ENCODE data around the gene FADS3. TPM values are rescaled to one million over a fixed set of nuclear protein-coding genes. Genes with fewer than 3 reads are reported as not detected.
"Not testable (repeated sequence)": the region's sequence is repeated elsewhere in the genome, so short reads cannot be mapped to it uniquely, and the experiment has no call there.

FADS3 gene
- total and polyA plus RNA-seq, 2 donors (not counting 1 experiment from before 2014, with no cell fraction given): 79.9 to 224 TPM

DNA sequence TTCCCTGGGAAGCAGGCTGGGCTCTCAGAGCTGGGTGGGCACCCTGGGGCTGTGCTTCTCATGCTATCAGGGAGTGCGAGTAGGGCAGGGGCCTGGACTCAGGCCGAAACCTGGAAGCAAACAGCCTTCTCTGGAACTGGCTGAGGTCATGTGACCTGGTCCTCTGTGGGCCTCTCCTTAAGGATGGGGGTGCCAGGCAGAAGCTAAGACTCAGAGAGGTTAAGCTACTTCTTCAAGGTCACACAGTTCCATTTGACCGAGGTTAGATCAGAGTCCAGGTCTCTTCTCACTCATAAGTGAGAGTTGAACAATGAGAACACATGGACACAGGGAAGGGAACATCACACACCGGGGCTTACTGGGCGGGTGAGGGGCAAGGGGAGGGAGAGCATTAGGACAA lies 7.4 kb downstream of the FADS3 start:
- no peak overlapping the region for H3K27ac ChIP-seq (ENCODE audit: insufficient read depth, low read length)
- no peak for TF ChIP-seq EZH2 (IDR thresholded peaks at IDR 0.05; ENCODE audit: low read length, missing control alignments)
- TF ChIP-seq, protein P1, sequence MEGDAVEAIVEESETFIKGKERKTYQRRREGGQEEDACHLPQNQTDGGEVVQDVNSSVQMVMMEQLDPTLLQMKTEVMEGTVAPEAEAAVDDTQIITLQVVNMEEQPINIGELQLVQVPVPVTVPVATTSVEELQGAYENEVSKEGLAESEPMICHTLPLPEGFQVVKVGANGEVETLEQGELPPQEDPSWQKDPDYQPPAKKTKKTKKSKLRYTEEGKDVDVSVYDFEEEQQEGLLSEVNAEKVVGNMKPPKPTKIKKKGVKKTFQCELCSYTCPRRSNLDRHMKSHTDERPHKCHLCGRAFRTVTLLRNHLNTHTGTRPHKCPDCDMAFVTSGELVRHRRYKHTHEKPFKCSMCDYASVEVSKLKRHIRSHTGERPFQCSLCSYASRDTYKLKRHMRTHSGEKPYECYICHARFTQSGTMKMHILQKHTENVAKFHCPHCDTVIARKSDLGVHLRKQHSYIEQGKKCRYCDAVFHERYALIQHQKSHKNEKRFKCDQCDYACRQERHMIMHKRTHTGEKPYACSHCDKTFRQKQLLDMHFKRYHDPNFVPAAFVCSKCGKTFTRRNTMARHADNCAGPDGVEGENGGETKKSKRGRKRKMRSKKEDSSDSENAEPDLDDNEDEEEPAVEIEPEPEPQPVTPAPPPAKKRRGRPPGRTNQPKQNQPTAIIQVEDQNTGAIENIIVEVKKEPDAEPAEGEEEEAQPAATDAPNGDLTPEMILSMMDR (conservative IDR thresholded peaks at IDR 0.05 in 1 of 2, IDR thresholded peaks at IDR 0.05 in 1 of 2; ENCODE audit: low read depth in 1 of 2, low read length in 2 of 2): no peak

DNA sequence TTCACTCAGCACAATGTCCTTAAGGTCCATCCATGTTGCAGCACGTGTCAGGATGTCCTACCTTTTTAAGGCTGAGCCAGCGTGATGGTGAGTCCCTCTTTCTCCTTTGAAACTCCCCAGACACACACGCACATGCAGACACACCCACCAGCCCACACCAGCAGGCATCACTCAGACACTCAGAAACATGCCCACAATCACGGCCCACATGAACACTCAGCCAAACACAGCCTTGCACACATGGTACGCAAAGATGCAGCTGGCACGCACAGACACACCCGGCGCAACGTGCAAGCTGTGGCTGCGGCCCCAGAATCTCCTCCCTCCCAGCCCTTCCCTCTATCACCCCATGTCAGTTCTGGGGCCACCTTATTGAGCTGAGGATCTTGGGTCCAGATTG lies 8.0 kb downstream of the FADS3 start:
- H3K79me2 ChIP-seq (ENCODE audit: control insufficient read depth, insufficient read depth, low read length): peaks cover 27% of the 10 kb centered on the region

More for the DNA sequence above, 7.4 kb downstream of the FADS3 start:
- peaks cover 3% of the 10 kb centered on the region for H3K4me1 ChIP-seq (ENCODE audit: control insufficient read depth, extremely low read depth, insufficient read depth, low read length)
- H4K20me1 ChIP-seq (ENCODE audit: control insufficient read depth, extremely low read depth, insufficient read depth, low read length): no peaks in the 10 kb centered on the region
- peaks cover 30% of the 10 kb centered on the region for H3K79me2 ChIP-seq (ENCODE audit: control insufficient read depth, insufficient read depth, low read length)
- no peak overlapping the region for H3K4me2 ChIP-seq (ENCODE audit: extremely low read depth, insufficient read depth, low read length)
- H2AFZ ChIP-seq (ENCODE audit: low read length): no peak overlapping the region
- H3K9me3 ChIP-seq (ENCODE audit: control insufficient read depth, insufficient read depth, low read depth, low read length): no peaks in the 10 kb centered on the region
- H3K9ac ChIP-seq (ENCODE audit: insufficient read depth, low read length): no peak overlapping the region
- H3K27me3 ChIP-seq (ENCODE audit: control insufficient read depth, insufficient read depth, low read length): no peaks in the 10 kb centered on the region
- H3K4me3 ChIP-seq (replicated peaks in 1 of 4; ENCODE audit: control extremely low read depth in 1 of 4, insufficient read depth in 1 of 4, low read depth in 3 of 4, low read length in 4 of 4): no peak overlapping the region
- peaks cover 3% of the 10 kb centered on the region for H3K36me3 ChIP-seq (ENCODE audit: control insufficient read depth, insufficient read depth, low read length)
- no peak for DNase-seq (ENCODE audit: low read depth in 2 of 2)

DNA sequence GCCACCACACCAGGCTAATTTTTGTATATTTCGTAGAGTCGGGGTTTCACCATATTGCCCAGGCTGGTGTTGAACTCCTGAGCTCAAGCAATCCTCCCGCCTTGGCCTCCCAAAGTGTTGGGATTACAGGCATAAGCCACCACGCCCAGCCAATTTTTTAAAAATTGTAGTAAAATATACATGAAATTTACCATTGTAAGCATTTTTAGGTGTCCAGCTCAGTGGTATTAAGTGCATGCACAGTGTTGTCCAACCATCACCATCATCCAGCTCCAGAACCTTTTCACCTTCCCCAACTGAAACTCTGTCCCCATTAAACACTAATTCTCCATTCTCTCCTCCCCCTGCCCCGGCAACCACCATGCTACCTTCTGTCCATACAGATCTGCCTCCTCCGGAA lies 8.5 kb downstream of the FADS3 start:
- TF ChIP-seq, protein P1 (conservative IDR thresholded peaks at IDR 0.05 in 1 of 2, IDR thresholded peaks at IDR 0.05 in 1 of 2; ENCODE audit: low read depth in 1 of 2, low read length in 2 of 2): no peak
- no peak for TF ChIP-seq EZH2 (IDR thresholded peaks at IDR 0.05; ENCODE audit: low read length, missing control alignments)
- DNase-seq (ENCODE audit: low read depth in 2 of 2): no peak
- Histone ChIP-seq H3K9ac (ENCODE audit: insufficient read depth, low read length) (no peak overlapping the region), H3K9me3 (ENCODE audit: control insufficient read depth, insufficient read depth, low read depth, low read length) (no peaks in the 10 kb centered on the region), H3K4me3 (replicated peaks in 1 of 4; ENCODE audit: control extremely low read depth in 1 of 4, insufficient read depth in 1 of 4, low read depth in 3 of 4, low read length in 4 of 4) (no peak overlapping the region), H3K4me2 (ENCODE audit: extremely low read depth, insufficient read depth, low read length) (no peak overlapping the region), H3K36me3 (ENCODE audit: control insufficient read depth, insufficient read depth, low read length) (peaks cover 5% of the 10 kb centered on the region), H2AFZ (ENCODE audit: low read length) (no peak overlapping the region), H4K20me1 (ENCODE audit: control insufficient read depth, extremely low read depth, insufficient read depth, low read length) (no peaks in the 10 kb centered on the region), H3K27me3 (ENCODE audit: control insufficient read depth, insufficient read depth, low read length) (no peaks in the 10 kb centered on the region), H3K27ac (ENCODE audit: insufficient read depth, low read length) (no peak overlapping the region), H3K4me1 (ENCODE audit: control insufficient read depth, extremely low read depth, insufficient read depth, low read length) (peaks cover 3% of the 10 kb centered on the region), H3K79me2 (ENCODE audit: control insufficient read depth, insufficient read depth, low read length) (peaks cover 27% of the 10 kb centered on the region)

More for the DNA sequence above, 8.0 kb downstream of the FADS3 start:
- H3K36me3 ChIP-seq (ENCODE audit: control insufficient read depth, insufficient read depth, low read length): peaks cover 5% of the 10 kb centered on the region
- no peak overlapping the region for H3K27ac ChIP-seq (ENCODE audit: insufficient read depth, low read length)
- TF ChIP-seq, protein P1 (conservative IDR thresholded peaks at IDR 0.05 in 1 of 2, IDR thresholded peaks at IDR 0.05 in 1 of 2; ENCODE audit: low read depth in 1 of 2, low read length in 2 of 2): no peak
- no peak for TF ChIP-seq EZH2 (IDR thresholded peaks at IDR 0.05; ENCODE audit: low read length, missing control alignments)
- no peak overlapping the region for H3K4me3 ChIP-seq (replicated peaks in 1 of 4; ENCODE audit: control extremely low read depth in 1 of 4, insufficient read depth in 1 of 4, low read depth in 3 of 4, low read length in 4 of 4)
- no peaks in the 10 kb centered on the region for H4K20me1 ChIP-seq (ENCODE audit: control insufficient read depth, extremely low read depth, insufficient read depth, low read length)
- H3K27me3 ChIP-seq (ENCODE audit: control insufficient read depth, insufficient read depth, low read length): no peaks in the 10 kb centered on the region
- H3K4me2 ChIP-seq (ENCODE audit: extremely low read depth, insufficient read depth, low read length): no peak overlapping the region
- H3K9ac ChIP-seq (ENCODE audit: insufficient read depth, low read length): no peak overlapping the region
- DNase-seq (ENCODE audit: low read depth in 2 of 2): no peak
- H3K4me1 ChIP-seq (ENCODE audit: control insufficient read depth, extremely low read depth, insufficient read depth, low read length): peaks cover 3% of the 10 kb centered on the region
- H3K9me3 ChIP-seq (ENCODE audit: control insufficient read depth, insufficient read depth, low read depth, low read length): no peaks in the 10 kb centered on the region
- no peak overlapping the region for H2AFZ ChIP-seq (ENCODE audit: low read length)

DNA sequence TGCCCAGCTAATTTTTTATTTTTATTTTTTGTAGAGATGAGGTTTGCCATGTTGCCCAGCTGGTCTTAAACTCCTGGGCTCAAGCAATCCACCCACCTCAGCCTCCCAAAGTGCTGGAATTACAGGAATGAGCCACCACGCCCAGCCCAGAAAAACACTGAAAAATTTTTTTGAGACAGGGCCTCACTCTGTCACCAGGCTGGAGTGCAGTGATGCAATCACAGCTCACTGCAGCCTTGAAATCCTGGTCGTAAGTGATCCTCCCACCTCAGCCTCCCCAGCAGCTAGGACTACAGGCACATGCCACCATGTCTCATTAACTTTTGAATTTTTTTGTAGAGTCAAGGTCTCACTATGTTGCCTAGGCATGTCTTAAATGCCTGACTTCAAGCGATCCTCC lies 9.1 kb downstream of the FADS3 start:
- not testable (repeated sequence) for H3K36me3 ChIP-seq (ENCODE audit: control insufficient read depth, insufficient read depth, low read length); H3K27me3 ChIP-seq (ENCODE audit: control insufficient read depth, insufficient read depth, low read length); H3K9me3 ChIP-seq (ENCODE audit: control insufficient read depth, insufficient read depth, low read depth, low read length); DNase-seq (ENCODE audit: low read depth in 2 of 2); H3K27ac ChIP-seq (ENCODE audit: insufficient read depth, low read length); H3K4me3 ChIP-seq (replicated peaks in 1 of 4; ENCODE audit: control extremely low read depth in 1 of 4, insufficient read depth in 1 of 4, low read depth in 3 of 4, low read length in 4 of 4); H2AFZ ChIP-seq (ENCODE audit: low read length); H3K4me2 ChIP-seq (ENCODE audit: extremely low read depth, insufficient read depth, low read length); H3K9ac ChIP-seq (ENCODE audit: insufficient read depth, low read length); H4K20me1 ChIP-seq (ENCODE audit: control insufficient read depth, extremely low read depth, insufficient read depth, low read length); H3K4me1 ChIP-seq (ENCODE audit: control insufficient read depth, extremely low read depth, insufficient read depth, low read length)
- peaks cover 22% of the 10 kb centered on the region for H3K79me2 ChIP-seq (ENCODE audit: control insufficient read depth, insufficient read depth, low read length)

All from fibroblast of lung (primary cell).